NB4 (cell line): ENCODE measurements around the gene CSAG3.
"Not testable (repeated sequence)": the region's sequence is repeated elsewhere in the genome, so short reads cannot be mapped to it uniquely, and the experiment has no call there.

Experiments used
- DNase-seq: peaks from one replicate; pipeline ENCODE4 v3.0.0; 2010; ENCODE audit warnings: low read depth
- H3K4me3 ChIP-seq: one replicate; pipeline ENCODE4 v1.5.1; 2011; ENCODE audit warnings: mild to moderate bottlenecking, low read depth, low read length, moderate library complexity
- MYC ChIP-seq: IDR thresholded peaks from 2 replicates; pipeline ENCODE4 v1.6.1; 2011; ENCODE audit warnings: low read depth, low read length
- POLR2A ChIP-seq: IDR thresholded peaks from 2 replicates; pipeline ENCODE4 v1.6.1; 2011; ENCODE audit warnings: mild to moderate bottlenecking; ENCODE audit not compliant: insufficient read length; ENCODE audit errors: extremely low read depth
- TF ChIP-seq, protein P1 (sequence below): IDR thresholded peaks from 2 replicates; pipeline ENCODE4 v1.6.1; 2011; ENCODE audit warnings: low read depth, low read length
- TF ChIP-seq, protein P2 (sequence below): IDR thresholded peaks from one replicate; pipeline ENCODE4 v1.5.1; 2012; ENCODE audit warnings: low read depth, low read length

CSAG3 gene

DNA sequence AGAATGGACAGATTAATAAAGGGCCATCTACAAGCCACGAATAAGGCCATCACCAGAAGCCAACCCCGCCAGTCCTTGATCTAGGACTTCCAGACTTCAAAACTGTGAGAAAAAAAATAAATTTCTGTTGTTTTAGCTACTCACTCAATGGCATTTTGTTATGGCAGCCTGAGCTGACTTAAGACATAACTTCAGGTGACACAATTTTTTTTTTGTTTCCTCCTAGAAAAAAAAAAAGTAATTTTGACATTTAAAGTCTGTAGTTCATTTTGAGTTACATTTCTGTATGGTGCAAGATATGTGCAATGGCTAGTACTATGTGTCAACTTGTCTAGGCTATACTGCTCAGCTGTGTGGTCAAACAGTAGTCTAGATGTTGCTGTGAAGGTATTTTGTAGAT lies at the start of gene CSAG3:
Gene CSAG3 (plus strand): TSS at position 301 of the 400 bp plus-strand sequence.
- not testable (repeated sequence) for H3K4me3 ChIP-seq, DNase-seq

DNA sequence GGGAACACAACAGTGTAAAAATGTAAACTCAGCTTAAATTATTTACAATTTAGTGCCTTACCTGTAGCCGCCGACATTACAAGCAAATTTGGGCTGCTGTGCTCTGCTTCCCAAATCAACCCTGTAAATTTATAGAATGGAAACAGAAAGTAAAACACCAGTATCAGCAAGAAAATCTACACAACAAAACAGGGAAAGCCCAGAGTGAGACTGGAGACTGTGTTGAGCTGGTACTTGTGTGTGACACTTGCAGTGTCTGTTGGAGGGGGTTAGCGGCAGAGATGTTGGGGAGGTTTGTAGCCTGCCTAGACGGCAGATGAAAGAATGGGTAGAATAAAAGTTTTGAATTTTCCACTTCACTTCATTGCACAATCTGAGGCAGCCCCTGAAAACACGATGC lies 45.8 kb upstream of the CSAG3 start:
- DNase-seq, H3K4me3 ChIP-seq: not testable (repeated sequence)

DNA sequence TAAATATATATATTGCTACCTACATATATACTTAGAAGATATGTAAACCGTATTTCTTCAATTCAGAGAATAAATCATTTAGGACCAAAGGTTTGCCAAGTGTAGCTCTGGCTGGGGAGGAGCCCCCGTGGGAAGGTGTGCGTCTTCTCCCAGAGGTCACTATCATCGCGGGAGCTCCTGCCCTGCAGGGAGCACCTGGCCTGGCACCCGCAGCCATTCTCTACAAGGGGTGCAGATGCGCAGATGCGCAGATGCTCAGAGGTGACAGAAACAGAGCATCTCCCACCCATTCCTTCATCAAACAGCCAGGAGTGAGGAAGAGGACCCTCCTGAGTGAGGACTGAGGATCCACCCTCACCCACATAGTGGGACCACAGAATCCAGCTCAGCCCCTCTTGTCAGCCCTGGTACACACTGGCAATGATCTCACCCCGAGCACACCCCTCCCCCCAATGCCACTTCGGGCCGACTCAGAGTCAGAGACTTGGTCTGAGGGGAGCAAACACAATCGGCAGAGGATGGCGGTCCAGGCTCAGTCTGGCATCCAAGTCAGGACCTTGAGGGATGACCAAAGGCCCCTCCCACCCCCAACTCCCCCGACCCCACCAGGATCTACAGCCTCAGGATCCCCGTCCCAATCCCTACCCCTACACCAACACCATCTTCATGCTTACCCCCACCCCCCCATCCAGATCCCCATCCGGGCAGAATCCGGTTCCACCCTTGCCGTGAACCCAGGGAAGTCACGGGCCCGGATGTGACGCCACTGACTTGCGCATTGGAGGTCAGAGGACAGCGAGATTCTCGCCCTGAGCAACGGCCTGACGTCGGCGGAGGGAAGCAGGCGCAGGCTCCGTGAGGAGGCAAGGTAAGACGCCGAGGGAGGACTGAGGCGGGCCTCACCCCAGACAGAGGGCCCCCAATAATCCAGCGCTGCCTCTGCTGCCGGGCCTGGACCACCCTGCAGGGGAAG lies 44.9 kb upstream of the CSAG3 start, which contains the start of gene MAGEA2B:
Gene MAGEA2B (plus strand): TSS at position 814 of the 973 bp plus-strand sequence. CDS start 2,479 bp downstream, outside the sequence.
- not testable (repeated sequence) for H3K4me3 ChIP-seq, DNase-seq

DNA sequence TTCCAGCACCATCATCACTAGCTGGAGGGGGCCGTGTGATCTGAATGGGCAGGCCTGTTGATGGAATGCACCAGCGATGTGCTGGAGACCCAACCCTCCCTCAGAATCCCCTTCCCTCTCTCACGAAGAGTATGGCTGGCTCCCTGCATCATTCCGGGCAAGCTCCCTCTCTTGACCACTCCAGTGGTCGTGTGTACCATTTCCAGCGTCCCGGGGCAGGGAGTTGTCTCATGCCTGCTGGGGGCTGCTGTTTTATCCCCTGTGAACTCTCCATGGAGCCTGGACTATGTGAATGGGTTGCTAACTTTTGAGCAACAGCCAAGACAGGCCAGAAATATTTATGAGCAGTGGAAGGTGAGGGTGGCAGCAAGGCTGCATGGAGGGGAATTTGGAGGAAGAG lies 33.6 kb upstream of the CSAG3 start:
- H3K4me3 ChIP-seq = no peak overlapping the region
- TF ChIP-seq MYC = no peak
- TF ChIP-seq POLR2A = no peak
- TF ChIP-seq, protein P1, sequence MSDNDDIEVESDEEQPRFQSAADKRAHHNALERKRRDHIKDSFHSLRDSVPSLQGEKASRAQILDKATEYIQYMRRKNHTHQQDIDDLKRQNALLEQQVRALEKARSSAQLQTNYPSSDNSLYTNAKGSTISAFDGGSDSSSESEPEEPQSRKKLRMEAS = no peak
- TF ChIP-seq, protein P2, sequence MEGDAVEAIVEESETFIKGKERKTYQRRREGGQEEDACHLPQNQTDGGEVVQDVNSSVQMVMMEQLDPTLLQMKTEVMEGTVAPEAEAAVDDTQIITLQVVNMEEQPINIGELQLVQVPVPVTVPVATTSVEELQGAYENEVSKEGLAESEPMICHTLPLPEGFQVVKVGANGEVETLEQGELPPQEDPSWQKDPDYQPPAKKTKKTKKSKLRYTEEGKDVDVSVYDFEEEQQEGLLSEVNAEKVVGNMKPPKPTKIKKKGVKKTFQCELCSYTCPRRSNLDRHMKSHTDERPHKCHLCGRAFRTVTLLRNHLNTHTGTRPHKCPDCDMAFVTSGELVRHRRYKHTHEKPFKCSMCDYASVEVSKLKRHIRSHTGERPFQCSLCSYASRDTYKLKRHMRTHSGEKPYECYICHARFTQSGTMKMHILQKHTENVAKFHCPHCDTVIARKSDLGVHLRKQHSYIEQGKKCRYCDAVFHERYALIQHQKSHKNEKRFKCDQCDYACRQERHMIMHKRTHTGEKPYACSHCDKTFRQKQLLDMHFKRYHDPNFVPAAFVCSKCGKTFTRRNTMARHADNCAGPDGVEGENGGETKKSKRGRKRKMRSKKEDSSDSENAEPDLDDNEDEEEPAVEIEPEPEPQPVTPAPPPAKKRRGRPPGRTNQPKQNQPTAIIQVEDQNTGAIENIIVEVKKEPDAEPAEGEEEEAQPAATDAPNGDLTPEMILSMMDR = no peak
- DNase-seq = no peak

DNA sequence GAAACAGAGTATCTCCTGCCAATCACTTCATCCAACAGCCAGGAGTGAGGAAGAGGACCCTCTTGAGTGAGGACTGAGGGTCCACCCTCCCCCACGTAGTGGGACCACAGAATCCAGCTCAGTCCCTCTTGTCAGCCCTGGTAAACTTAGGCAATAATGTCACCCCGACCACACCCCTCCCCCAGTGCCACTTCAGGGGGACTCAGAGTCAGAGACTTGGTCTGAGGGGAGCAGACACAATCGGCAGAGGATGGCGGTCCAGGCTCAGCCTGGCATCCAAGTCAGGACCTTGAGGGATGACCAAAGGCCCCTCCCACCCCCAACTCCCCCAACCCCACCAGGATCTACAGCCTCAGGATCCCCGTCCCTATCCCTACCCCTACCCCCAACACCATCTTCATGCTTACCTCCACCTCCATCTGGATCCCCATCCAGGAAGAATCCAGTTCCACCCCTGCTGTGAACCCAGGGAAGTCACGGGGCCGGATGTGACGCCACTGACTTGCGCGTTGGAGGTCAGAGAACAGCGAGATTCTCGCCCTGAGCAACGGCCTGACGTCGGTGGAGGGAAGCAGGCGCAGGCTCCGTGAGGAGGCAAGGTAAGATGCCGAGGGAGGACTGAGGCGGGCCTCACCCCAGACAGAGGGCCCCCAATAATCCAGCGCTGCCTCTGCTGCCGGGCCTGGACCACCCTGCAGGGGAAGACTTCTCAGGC lies 25.6 kb upstream of the CSAG3 start, which contains the start of the genes CSAG1 and MAGEA12:
Gene CSAG1 (minus strand): TSS at position 461 of the 715 bp plus-strand sequence. CDS start 1,261 bp downstream, outside the sequence.
Gene MAGEA12 (plus strand): TSS at position 497 of the 715 bp plus-strand sequence. CDS start 2,405 bp downstream, outside the sequence.
- TF ChIP-seq POLR2A (no peak), MYC (no peak)
- TF ChIP-seq, protein P2 = no peak
- TF ChIP-seq, protein P1 = no peak
- no peak within 1 kb of the TSS for H3K4me3 ChIP-seq
- DNase-seq = no peak

DNA sequence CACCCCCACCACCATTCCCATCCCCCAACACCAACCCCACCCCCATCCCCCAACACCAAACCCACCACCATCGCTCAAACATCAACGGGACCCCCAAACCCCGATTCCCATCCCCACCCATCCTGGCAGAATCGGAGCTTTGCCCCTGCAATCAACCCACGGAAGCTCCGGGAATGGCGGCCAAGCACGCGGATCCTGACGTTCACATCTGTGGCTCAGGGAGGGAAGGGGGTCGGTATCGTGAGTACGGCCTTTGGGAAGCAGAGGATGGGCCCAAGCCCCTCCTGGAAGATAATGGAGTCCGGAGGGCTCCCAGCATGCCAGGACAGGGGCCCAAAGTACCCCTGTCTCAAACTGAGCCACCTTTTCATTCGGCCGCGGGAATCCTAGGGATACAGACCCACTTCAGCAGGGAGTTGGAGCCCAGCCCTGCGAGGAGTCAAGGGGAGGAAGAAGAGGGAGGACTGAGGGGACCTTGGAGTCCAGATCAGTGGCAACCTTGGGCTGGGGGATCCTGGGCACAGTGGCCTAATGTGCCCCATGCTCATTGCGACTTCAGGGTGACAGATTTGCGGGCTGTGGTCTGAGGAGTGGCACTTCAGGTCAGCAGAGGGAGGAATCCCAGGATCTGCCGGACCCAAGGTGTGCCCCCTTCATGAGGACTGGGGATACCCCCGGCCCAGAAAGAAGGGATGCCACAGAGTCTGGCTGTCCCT lies 24.7 kb upstream of the CSAG3 start:
- H3K4me3 ChIP-seq, DNase-seq: not testable (repeated sequence)

DNA sequence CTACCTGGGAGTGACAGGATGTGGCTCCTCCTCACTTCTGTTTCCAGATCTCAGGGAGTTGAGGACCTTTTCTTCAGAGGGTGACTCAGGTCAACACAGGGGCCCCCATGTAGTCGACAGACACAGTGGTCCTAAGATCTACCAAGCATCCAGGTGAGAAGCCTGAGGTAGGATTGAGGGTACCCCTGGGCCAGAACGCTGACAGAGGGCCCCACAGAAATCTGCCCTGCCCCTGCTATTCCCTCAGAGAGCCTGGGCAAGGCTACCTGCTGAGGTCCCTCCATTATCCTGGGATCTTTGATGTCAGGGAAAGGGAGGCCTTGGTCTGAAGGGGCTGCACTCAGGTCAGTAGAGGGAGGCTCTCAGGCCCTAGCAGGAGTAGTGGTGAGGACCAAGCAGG lies 23.9 kb upstream of the CSAG3 start:
- TF ChIP-seq MYC (no peak), POLR2A (no peak)
- TF ChIP-seq, protein P1 = no peak
- TF ChIP-seq, protein P2 = no peak
- no peak for DNase-seq
- H3K4me3 ChIP-seq = no peak overlapping the region
